Left lobe of liver (tissue), 2 donors: Measurements from ENCODE around the gene SCFD2. TPM values are rescaled to one million over a fixed set of nuclear protein-coding genes. Genes with fewer than 3 reads are reported as not detected.
"Not testable (repeated sequence)": the region's sequence is repeated elsewhere in the genome, so short reads cannot be mapped to it uniquely, and the experiment has no call there.

ENCODE experiments used
- ATAC-seq: fragments of 200-7000 bp; cut with Tn5 transposase; one replicate; pipeline ENCODE4 v1.9.1; 2020; ENCODE audit warnings: mild to moderate bottlenecking, moderate library complexity
- DNase-seq: peaks from one replicate; pipeline ENCODE4 v3.0.0-alpha.2; 2020; ENCODE audit warnings: low spot score
- total RNA-seq: library from RNA; stranded (reverse); gene quantifications from one replicate; pipeline ENCODE4 v1.2.1, GENCODE V29; 2021
- donor health status: DM: no; HTN: no; CAD: no; lungs with moderate emphysema.
- donor health status: DM: no; HTN: yes; CAD: no.

SCFD2 gene
- total RNA-seq, 1 donor from 2014 or later: 9.4 TPM

GRCh38 chr4:53060278-53060677, 305.6 kb downstream of the SCFD2 start:
- ATAC-seq: no peak
- DNase-seq: no peak

- DNase-seq (no peak), ATAC-seq (no peak)
Observed at GRCh38 chr4:53059871-53060270, 306.0 kb downstream of the SCFD2 start.

- ATAC-seq: no peak
- no peak for DNase-seq
Observed at GRCh38 chr4:53059256-53059655, 306.6 kb downstream of the SCFD2 start.

- DNase-seq (no peak), ATAC-seq (no peak)
Observed at GRCh38 chr4:53057679-53058078, 308.2 kb downstream of the SCFD2 start.

GRCh38 chr4:53057108-53057507, 308.8 kb downstream of the SCFD2 start:
- ATAC-seq, DNase-seq: not testable (repeated sequence)

GRCh38 chr4:53055716-53056403, 310.0 kb downstream of the SCFD2 start:
- ATAC-seq (no peak), DNase-seq (no peak)

GRCh38 chr4:53055274-53055673, 310.6 kb downstream of the SCFD2 start:
- ATAC-seq (no peak), DNase-seq (no peak)

- ATAC-seq: no peak
- no peak for DNase-seq
Observed at GRCh38 chr4:53050361-53050774, 315.5 kb downstream of the SCFD2 start.

GRCh38 chr4:53049528-53049927, 316.3 kb downstream of the SCFD2 start:
- no peak for DNase-seq
- ATAC-seq: no peak

- ATAC-seq: no peak
- no peak for DNase-seq
Observed at GRCh38 chr4:53044651-53044960, 321.3 kb downstream of the SCFD2 start.

GRCh38 chr4:53043891-53044650, 321.8 kb downstream of the SCFD2 start:
- DNase-seq: no peak
- ATAC-seq: no peak

- ATAC-seq (no peak), DNase-seq (no peak)
Observed at GRCh38 chr4:53043055-53043454, 322.8 kb downstream of the SCFD2 start.

- ATAC-seq (no peak), DNase-seq (no peak)
Observed at GRCh38 chr4:53040851-53041250, 325.0 kb downstream of the SCFD2 start.

- DNase-seq (no peak), ATAC-seq (no peak)
Observed at GRCh38 chr4:53040459-53040815, 325.4 kb downstream of the SCFD2 start.

GRCh38 chr4:53039741-53040458, 326.0 kb downstream of the SCFD2 start:
- no peak for ATAC-seq

GRCh38 chr4:53037892-53038291, 328.0 kb downstream of the SCFD2 start:
- DNase-seq (no peak), ATAC-seq (no peak)

More at GRCh38 chr4:53039741-53040458, 326.0 kb downstream of the SCFD2 start:
- DNase-seq: no peak

GRCh38 chr4:53032908-53033307, 333.0 kb downstream of the SCFD2 start:
- ATAC-seq, DNase-seq: not testable (repeated sequence)

- no peak for ATAC-seq
- no peak for DNase-seq
Observed at GRCh38 chr4:53026233-53026632, 339.6 kb downstream of the SCFD2 start.

- DNase-seq: no peak
- no peak for ATAC-seq
Observed at GRCh38 chr4:53023677-53024299, 342.1 kb downstream of the SCFD2 start.

GRCh38 chr4:53022513-53023100, 343.3 kb downstream of the SCFD2 start:
- no peak for ATAC-seq
- no peak for DNase-seq
